ENCODE measurements around the gene GATC. TPM values are rescaled to one million over a fixed set of nuclear protein-coding genes. Genes with fewer than 3 reads are reported as not detected.

Gene GATC
- total RNA-seq = 13.3 and 16.9 TPM in 2 replicates

GRCh38 chr12:120445911-120446843 lies at the start of gene GATC, which contains the start of gene TRIAP1:
GATC (plus strand) TSS chr12:120446444; CDS start chr12:120446481, 37 bp downstream.
TRIAP1 (minus strand) TSS chr12:120446384; CDS start chr12:120446372, 12 bp downstream.

GRCh38 chr12:120437735-120438494 lies 8.3 kb upstream of the GATC start, which contains the start of gene COX6A1:
COX6A1 (plus strand) TSS chr12:120438113; CDS start chr12:120438127, 14 bp downstream.

GRCh38 chr12:120469450-120470149 lies 23.4 kb downstream of the GATC start, which contains the start of gene SRSF9:
SRSF9 (minus strand) TSS chr12:120469748; CDS start chr12:120469609, 139 bp downstream.

GRCh38 chr12:120495731-120496412 lies 49.6 kb downstream of the GATC start, which contains the start of gene DYNLL1:
DYNLL1 (plus strand) TSS chr12:120496113; CDS start chr12:120496422, 309 bp downstream.

Small RNA genes within 50 kb of the gene (small RNA-seq; reads per million reads assigned to genes)
- not detected for gene RF00019 (ENCODE audit: low replicate concordance)

Other genes with a start within 250 kb of the GATC start
- gene RPLP0, start 245.3 kb upstream of the GATC start, total RNA-seq = 1,724 and 3,331 TPM in 2 replicates
- gene PXN, start 180.7 kb upstream of the GATC start, total RNA-seq = 46.2 and 150 TPM in 2 replicates
- gene RNU4-2, start 154.5 kb upstream of the GATC start, total RNA-seq = under 0.01 TPM in 2 replicates
- under 0.01 TPM in 2 replicates for gene RNU4-1, start 153.2 kb upstream of the GATC start, total RNA-seq
- 0.66 and 0.86 TPM in 2 replicates for gene SIRT4, start 144.1 kb upstream of the GATC start, total RNA-seq
- not detected in 2 replicates for gene PLA2G1B, start 118.7 kb upstream of the GATC start, total RNA-seq
- gene MSI1, start 77.3 kb upstream of the GATC start, total RNA-seq = not detected in 2 replicates
- 260 and 322 TPM in 2 replicates for gene COX6A1, start 8.3 kb upstream of the GATC start, total RNA-seq
- gene TRIAP1, start 60 bp upstream of the GATC start, total RNA-seq = 16.2 and 27.6 TPM in 2 replicates
- gene SRSF9, start 23.3 kb downstream of the GATC start, total RNA-seq = 132 and 154 TPM in 2 replicates
- gene DYNLL1, start 49.7 kb downstream of the GATC start, total RNA-seq = 228 and 256 TPM in 2 replicates
- gene COQ5, start 82.7 kb downstream of the GATC start, total RNA-seq = 16.5 and 21.9 TPM in 2 replicates
- gene RNF10, start 87.9 kb downstream of the GATC start, total RNA-seq = 114 and 200 TPM in 2 replicates
- 9.8 and 38.4 TPM in 2 replicates for gene POP5, start 135.0 kb downstream of the GATC start, total RNA-seq
- not detected in 2 replicates for gene CABP1, start 194.2 kb downstream of the GATC start, total RNA-seq
- gene MLEC, start 240.7 kb downstream of the GATC start, total RNA-seq = 121 and 143 TPM in 2 replicates

Data from placental pericyte (primary cell).